HG02759 (cell line): ENCODE measurements around the gene PYGO1.
A peak's percentile ranks its signal among the peaks of the same experiment; 100 is the strongest.
"Not testable (repeated sequence)": the region's sequence is repeated elsewhere in the genome, so short reads cannot be mapped to it uniquely, and the experiment has no call there.

Source experiments
- ATAC-seq: cut with Tn5 transposase; IDR thresholded peaks from one replicate; pipeline ENCODE4 v1.9.1; 2021; ENCODE audit warnings: mild to moderate bottlenecking, moderate library complexity; ENCODE audit not compliant: unreplicated experiment

PYGO1 gene

GRCh38 chr15:55513621-55514413 lies 74.3 kb downstream of the PYGO1 start:
- ATAC-seq, result not testable (repeated sequence)

DNA sequence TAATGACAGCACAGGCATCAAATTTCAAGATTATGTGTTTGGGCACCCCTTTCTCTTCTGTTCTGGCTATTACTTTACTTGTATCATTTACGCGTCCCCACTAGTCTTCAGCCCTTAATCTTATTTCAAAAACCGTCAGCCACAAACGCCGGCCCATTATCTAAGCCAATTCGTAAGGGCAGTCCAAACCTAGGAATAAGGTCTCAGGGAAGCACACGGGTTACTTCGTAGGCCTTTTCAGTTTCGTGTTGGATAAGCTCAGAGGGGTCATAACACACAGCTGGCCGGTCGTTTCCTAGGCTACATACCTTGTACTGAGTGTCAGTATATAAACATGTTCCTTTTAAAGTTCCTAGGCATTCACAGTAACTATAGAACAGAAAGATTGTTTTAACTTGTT lies 75.0 kb downstream of the PYGO1 start:
- no peak for ATAC-seq

GRCh38 chr15:55507567-55507966 lies 80.6 kb downstream of the PYGO1 start:
- ATAC-seq, result no peak

- not testable (repeated sequence) for ATAC-seq
Observed at GRCh38 chr15:55505407-55505806, 82.7 kb downstream of the PYGO1 start.

- no peak for ATAC-seq
Observed at GRCh38 chr15:55499151-55499550, 89.0 kb downstream of the PYGO1 start.

DNA sequence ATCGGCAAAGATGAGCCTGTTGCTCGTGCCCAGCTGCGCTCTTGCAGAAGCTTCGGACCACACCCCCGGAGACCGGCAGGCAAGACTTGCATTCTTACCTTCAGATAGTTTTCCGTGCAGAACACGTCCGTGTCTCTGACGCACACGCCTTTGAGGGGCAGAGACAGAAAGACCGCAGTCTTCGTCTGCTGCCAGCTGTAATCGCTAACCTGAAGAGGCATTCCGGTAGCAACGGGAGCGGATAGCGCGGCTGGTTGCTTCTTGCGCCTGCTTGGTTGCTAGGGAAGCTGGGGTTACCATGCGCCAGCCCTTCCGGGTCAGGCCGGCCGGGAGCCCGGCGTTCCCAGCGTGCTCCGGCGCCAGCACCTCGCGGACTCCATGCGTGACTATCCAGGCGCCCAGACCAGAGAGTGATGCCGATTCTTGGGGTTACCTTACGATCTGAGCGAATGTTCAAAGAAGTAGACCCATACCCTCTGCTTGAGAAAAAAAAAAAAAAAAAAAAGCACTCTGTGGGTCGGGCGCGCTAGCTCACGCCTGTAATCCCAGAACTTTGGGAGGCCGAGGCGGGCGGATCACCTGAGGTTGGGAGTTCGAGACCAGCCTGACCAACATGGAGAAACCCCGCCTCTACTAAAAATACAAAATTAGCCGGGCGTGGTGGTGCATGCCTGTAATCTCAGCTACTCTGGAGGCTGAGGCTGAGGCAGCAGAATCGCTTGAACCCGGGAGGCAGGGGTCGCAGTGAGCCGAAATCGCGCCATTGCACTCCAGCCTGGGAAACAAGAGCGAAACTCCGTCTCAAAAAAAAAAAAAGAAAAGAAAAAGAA lies 89.8 kb downstream of the PYGO1 start:
- peak; percentile 99 for ATAC-seq

GRCh38 chr15:55496716-55497115 lies 91.4 kb downstream of the PYGO1 start:
- no peak for ATAC-seq

- ATAC-seq, result no peak
Observed at GRCh38 chr15:55494931-55495330, 93.2 kb downstream of the PYGO1 start.

DNA sequence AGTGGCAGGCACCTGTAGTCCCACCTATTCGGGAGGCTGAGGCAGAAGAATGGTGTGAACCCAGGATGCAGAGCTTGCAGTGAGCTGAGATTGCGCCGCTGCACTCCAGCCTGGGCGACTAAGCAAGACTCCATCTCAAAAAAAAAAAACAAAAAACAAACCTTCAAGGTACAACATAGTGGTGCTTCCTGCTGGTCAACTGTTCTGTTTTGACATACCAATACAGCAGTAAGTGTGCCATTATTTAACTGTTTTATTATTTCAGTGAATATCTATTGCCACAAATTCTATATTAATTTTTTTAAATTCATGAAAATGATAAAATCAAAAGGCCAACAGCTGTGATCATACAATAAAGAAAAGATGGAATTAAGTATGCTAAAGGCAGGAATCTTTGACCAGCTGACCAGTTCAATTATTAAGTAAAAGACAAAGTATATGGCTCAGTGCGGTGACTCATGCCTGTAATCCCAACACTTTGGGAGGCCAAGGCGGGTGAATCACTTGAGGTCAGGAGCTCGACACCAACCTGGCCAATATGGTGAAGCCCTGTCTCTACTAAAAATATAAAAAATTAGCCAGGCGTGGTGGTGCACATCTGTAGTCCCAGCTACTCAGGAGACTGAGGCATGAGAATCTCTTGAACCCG lies 99.1 kb downstream of the PYGO1 start:
- ATAC-seq, result not testable (repeated sequence)
